Erythroblast (primary cell): Measurements from ENCODE around the gene ST14.

ENCODE experiments used
- GATA1 ChIP-seq: IDR thresholded peaks from 2 replicates; pipeline ENCODE4 v1.6.1; 2011; ENCODE audit warnings: low read depth, mild to moderate bottlenecking, control low read depth, low read length, moderate library complexity
- POLR2A ChIP-seq: IDR thresholded peaks from 2 replicates; pipeline ENCODE4 v1.6.1; 2011; ENCODE audit warnings: mild to moderate bottlenecking, low read length

DNA sequence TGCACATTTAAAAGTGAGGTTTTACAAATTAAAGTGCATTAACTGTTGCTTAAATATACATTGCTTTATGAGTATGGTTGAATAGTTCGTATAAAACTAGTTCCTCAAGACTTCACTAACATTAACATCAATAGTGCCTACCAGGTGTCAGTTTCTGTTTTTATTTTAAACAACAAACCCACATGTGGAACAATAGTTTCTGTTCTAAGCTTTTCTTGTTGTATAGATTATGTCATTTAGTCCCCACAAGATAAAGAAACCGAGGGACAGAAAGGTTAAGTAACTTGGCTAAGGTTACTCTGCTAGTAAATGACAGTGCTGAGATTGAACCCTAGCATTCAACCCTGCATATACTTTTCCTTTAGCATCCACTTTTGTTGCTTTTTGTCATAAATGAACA, 41.4 kb upstream of the ST14 start:
- TF ChIP-seq POLR2A (no peak), GATA1 (no peak)
